K562 (cell line): ENCODE results near the gene PTH1R. TPM values are rescaled to one million over a fixed set of nuclear protein-coding genes. Genes with fewer than 3 reads are reported as not detected.

Experiments used
- ATAC-seq: fragments of 200-7000 bp; cut with Tn5 transposase; 3 replicates; pipeline ENCODE4 v1.9.1; 2020; ENCODE audit warnings: moderate library complexity
- BruUV-seq: library from RNA; stranded (reverse); fragments of 400-500 nt; replicated peaks from 2 replicates; lab custom pipeline; 2021; lab: Mats Ljungman, UMichigan
- CTCF ChIA-PET: fragments of 300-600 bp; formaldehyde crosslinking; extraction: SDS; loops from one replicate; lab custom pipeline; 2021; ENCODE audit warnings: low intra/inter-chr PET ratio; lab: Yijun Ruan, JAX
- POLR2A ChIA-PET: fragments of 300-600, 350-650 bp; sonication (Branson Sonifier 250); formaldehyde crosslinking; extraction: SDS; loops from one replicate; lab custom pipeline; 2021; ENCODE audit warnings: antibody characterized with exemption, inconsistent platforms; lab: Yijun Ruan, JAX
- DNase-seq, 4 experiments: peaks; one replicate each; pipeline versions ENCODE4 v3.0.0 to v3.0.0-alpha.2; 2011 to 2018; ENCODE audit warnings: low spot score in 3 of 4, mixed read lengths in 3 of 4; ENCODE audit errors: extremely low read depth in 1 of 4
- FAIRE-seq: peaks from 2 replicates; lab custom pipeline; 2011; peaks lifted over from hg19 to GRCh38; lab: Jason Lieb, UNC
- H2AFZ ChIP-seq: 2 replicates; pipeline ENCODE4 v1.6.0; 2011; ENCODE audit warnings: low read depth, low read length, control low read depth, inconsistent platforms
- H3K27ac ChIP-seq: fragments of 200-600 bp; 3 replicates; pipeline ENCODE4 v1.8.0; 2011; ENCODE audit warnings: low read depth, mild to moderate bottlenecking, control low read depth, inconsistent platforms, low read length, moderate library complexity, mixed read lengths; ENCODE audit errors: extremely low read depth
- H3K27me3 ChIP-seq, 2 experiments: fragments of 300-600 bp in 1 of 2; 2 replicates in 1 of 2; 3 replicates in 1 of 2; pipeline versions ENCODE4 v1.6.0 to v1.8.0; 2011; ENCODE audit warnings: inconsistent platforms in 2 of 2, low read length in 2 of 2, mild to moderate bottlenecking in 1 of 2, mixed read lengths in 1 of 2, moderate library complexity in 1 of 2; ENCODE audit not compliant: control insufficient read depth in 2 of 2, insufficient read depth in 2 of 2
- H3K36me3 ChIP-seq: fragments of 300-600 bp; 3 replicates; pipeline ENCODE4 v1.8.0; 2011; ENCODE audit warnings: mild to moderate bottlenecking, low read length, inconsistent platforms; ENCODE audit not compliant: control insufficient read depth, insufficient read depth
- H3K4me1 ChIP-seq, 2 experiments: fragments of 200-600 bp in 1 of 2; replicated peaks in 1 of 2; 2 replicates in 1 of 2; 3 replicates in 1 of 2; pipeline versions ENCODE4 v1.5.1 to v1.8.0; 2011; ENCODE audit warnings: inconsistent platforms in 2 of 2, low read length in 2 of 2, mild to moderate bottlenecking in 1 of 2, mixed read lengths in 1 of 2, moderate library complexity in 1 of 2; ENCODE audit not compliant: control insufficient read depth in 2 of 2, insufficient read depth in 2 of 2
- H3K4me2 ChIP-seq: 2 replicates; pipeline ENCODE4 v1.6.1; 2011; ENCODE audit warnings: low read length, control low read depth, inconsistent platforms, mixed read lengths; ENCODE audit not compliant: insufficient read depth
- H3K4me3 ChIP-seq: fragments of 200-600 bp; sonication (generic), shearing (Covaris generic); 2 replicates; pipeline ENCODE4 v1.5.1; 2016; ENCODE audit warnings: control low read depth, inconsistent platforms
- H3K79me2 ChIP-seq: fragments of 200-600 bp; 3 replicates; pipeline ENCODE4 v1.8.0; 2011; ENCODE audit warnings: low read length, inconsistent platforms; ENCODE audit not compliant: control insufficient read depth, insufficient read depth
- H3K9ac ChIP-seq, 2 experiments: 2 replicates each; pipeline versions ENCODE4 v1.6.0 to v1.6.1; 2011; ENCODE audit warnings: low read depth in 2 of 2, low read length in 2 of 2, control low read depth in 1 of 2, inconsistent platforms in 1 of 2, mild to moderate bottlenecking in 1 of 2, mixed read lengths in 1 of 2; ENCODE audit not compliant: insufficient read depth in 1 of 2
- H3K9me1 ChIP-seq: one replicate; pipeline ENCODE4 v1.6.0; 2011; ENCODE audit warnings: inconsistent platforms, mild to moderate bottlenecking, low read length, moderate library complexity; ENCODE audit not compliant: control insufficient read depth, insufficient read depth
- H3K9me3 ChIP-seq: replicated peaks from 2 replicates; pipeline ENCODE4 v1.5.1; 2011; ENCODE audit warnings: low read depth, low read length, inconsistent platforms; ENCODE audit not compliant: control insufficient read depth, insufficient read depth
- H4K20me1 ChIP-seq: replicated peaks from 2 replicates; pipeline ENCODE4 v1.6.1; 2011; ENCODE audit warnings: low read length, inconsistent platforms, mixed read lengths; ENCODE audit not compliant: control insufficient read depth, insufficient read depth
- ARHGAP35 ChIP-seq: fragments of 450-650 bp; IDR thresholded peaks from 2 replicates; pipeline ENCODE4 v1.6.1; 2018; ENCODE audit not compliant: partially characterized antibody
- ETV6 ChIP-seq, 3 experiments: fragments of 150-350 bp in 1 of 3; sonication (generic) in 1 of 3; formaldehyde crosslinking in 1 of 3; IDR thresholded peaks; 2 replicates each; pipeline versions ENCODE4 v1.6.1 to v1.8.0; 2014 to 2022; ENCODE audit warnings: borderline replicate concordance in 2 of 3, low read depth in 2 of 3, antibody characterized with exemption in 1 of 3, low read length in 1 of 3, mild to moderate bottlenecking in 1 of 3, missing genetic modification reagents in 1 of 3
- KHSRP ChIP-seq: fragments of 450-650 bp; IDR thresholded peaks from 2 replicates; pipeline ENCODE4 v1.6.1; 2017
- NFIX ChIP-seq: fragments of 250-450 bp; sonication (Bioruptor Pico); IDR thresholded peaks from 2 replicates; pipeline ENCODE4 v1.4.0; 2020; ENCODE audit warnings: low read depth, mild to moderate bottlenecking, moderate library complexity
- ZC3H11A ChIP-seq: IDR thresholded peaks from 2 replicates; pipeline ENCODE4 v1.6.1; 2012; ENCODE audit warnings: low read depth, low read length, improper control_type of control experiment
- ZNF175 ChIP-seq: fragments of 200-800 bp; sonication (Bioruptor generic); IDR thresholded peaks from 2 replicates; pipeline ENCODE4 v1.6.1; 2016; ENCODE audit warnings: low read depth, mild to moderate bottlenecking, missing genetic modification characterization, missing compliant biosample characterization
- ZNF197 ChIP-seq: fragments of 200-800 bp; sonication (Bioruptor generic); IDR thresholded peaks from 2 replicates; pipeline ENCODE4 v1.6.1; 2016; ENCODE audit warnings: low read depth, missing genetic modification characterization, missing compliant biosample characterization
- WGBS: fragments of 100-300 bp; shearing (Covaris generic); methylation state at CpG from one replicate; pipeline ENCODE4 v1.1.6; 2016; ENCODE audit warnings: low coverage, mixed read lengths; ENCODE audit not compliant: insufficient coverage; ENCODE audit errors: missing lambda C conversion rate; 5-methylcytosine and 5-hydroxymethylcytosine counted together
- in situ Hi-C: fragments of 300-500 bp; cut with MboI; formaldehyde crosslinking; loops from 4 replicates; pipeline ENCODE4 v1.15.0; 2018; ENCODE audit warnings: inconsistent platforms, mixed read lengths
- intact Hi-C: fragments of 100-400 bp; cut with micrococcal nuclease; formaldehyde crosslinking; loops from 2 replicates; pipeline ENCODE4 v1.14.2; 2022
- polyA plus RNA-seq, 8 experiments: library from polyadenylated mRNA; depleted of rRNA in 4 of 8; stranded (reverse) in 5 of 8; unstranded in 3 of 8; fragments of >200 nt; fragmentation: Nextera tagmentation in 2 of 8; fragmentation: Illumina TruSeq in 1 of 8; extraction: Ambion mirVana in 2 of 8; extraction: Trizol in 1 of 8; gene quantifications; 2 replicates each; pipeline versions ENCODE4 v1.2.1 to v1.2.3, GENCODE V29; 2011 to 2014; ENCODE audit warnings: inconsistent platforms in 1 of 8, missing spikeins in 1 of 8
- total RNA-seq, 7 experiments: library from RNA; depleted of rRNA in 6 of 7; stranded (reverse); fragments of >200 nt in 6 of 7; fragmentation: Illumina TruSeq in 2 of 7; extraction: Trizol in 2 of 7; gene quantifications; 2 replicates each; pipeline versions ENCODE4 v1.2.1 to v1.2.3, GENCODE V29; 2011 to 2021; ENCODE audit warnings: low replicate concordance in 1 of 7
- TF ChIP-seq, protein P1 (sequence below): fragments of 250-450 bp; sonication (Bioruptor Pico); IDR thresholded peaks from 2 replicates; pipeline ENCODE4 v1.9.0; 2021; ENCODE audit warnings: mild to moderate bottlenecking, inconsistent platforms

PTH1R gene
- total and polyA plus RNA-seq, 9 of the 15 experiments (the other 6 are each of a cell fraction or from before 2014, with no cell fraction given): not detected

DNA sequence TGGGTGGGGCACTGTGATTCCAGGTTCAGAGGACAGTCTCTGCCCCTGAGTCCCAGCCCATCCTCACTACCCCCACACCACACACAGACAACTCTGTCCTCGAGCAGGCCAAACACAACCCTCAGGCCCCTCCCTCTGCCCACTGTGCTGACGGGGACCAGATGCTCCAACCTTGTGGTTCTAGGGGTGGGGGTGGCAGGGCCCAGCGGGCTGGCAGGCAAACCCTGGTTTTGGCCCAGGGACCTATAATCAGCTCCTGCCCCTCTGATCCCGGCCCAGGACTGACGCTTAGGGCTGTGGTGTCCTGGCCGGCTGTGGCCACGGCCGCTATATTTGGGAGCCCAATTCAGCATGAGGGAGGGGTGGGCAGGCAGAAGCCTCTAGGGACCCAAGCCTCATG, 9.2 kb upstream of the PTH1R start:
- POLR2A ChIA-PET: interaction anchor here (0.5 to 0.9 kb wide), 2 partner anchors 166 to 1139 kb away, joined by 4 to 5 read pairs; no protein-coding TSS in a partner anchor
- TF ChIP-seq ZNF175 (CRISPR knock-in tag) (no peak), ARHGAP35 (no peak), ZC3H11A (no peak), KHSRP (no peak), ZNF197 (CRISPR knock-in tag) (no peak), NFIX (no peak), ETV6 (IDR thresholded peaks at IDR 0.05; ENCODE audit: borderline replicate concordance in 1 of 2, low read depth in 2 of 2, low read length in 1 of 2) (no peak), ETV6 (CRISPR knock-in tag; IDR thresholded peaks at IDR 0.05; ENCODE audit: borderline replicate concordance) (no peak)
- TF ChIP-seq, protein P1, sequence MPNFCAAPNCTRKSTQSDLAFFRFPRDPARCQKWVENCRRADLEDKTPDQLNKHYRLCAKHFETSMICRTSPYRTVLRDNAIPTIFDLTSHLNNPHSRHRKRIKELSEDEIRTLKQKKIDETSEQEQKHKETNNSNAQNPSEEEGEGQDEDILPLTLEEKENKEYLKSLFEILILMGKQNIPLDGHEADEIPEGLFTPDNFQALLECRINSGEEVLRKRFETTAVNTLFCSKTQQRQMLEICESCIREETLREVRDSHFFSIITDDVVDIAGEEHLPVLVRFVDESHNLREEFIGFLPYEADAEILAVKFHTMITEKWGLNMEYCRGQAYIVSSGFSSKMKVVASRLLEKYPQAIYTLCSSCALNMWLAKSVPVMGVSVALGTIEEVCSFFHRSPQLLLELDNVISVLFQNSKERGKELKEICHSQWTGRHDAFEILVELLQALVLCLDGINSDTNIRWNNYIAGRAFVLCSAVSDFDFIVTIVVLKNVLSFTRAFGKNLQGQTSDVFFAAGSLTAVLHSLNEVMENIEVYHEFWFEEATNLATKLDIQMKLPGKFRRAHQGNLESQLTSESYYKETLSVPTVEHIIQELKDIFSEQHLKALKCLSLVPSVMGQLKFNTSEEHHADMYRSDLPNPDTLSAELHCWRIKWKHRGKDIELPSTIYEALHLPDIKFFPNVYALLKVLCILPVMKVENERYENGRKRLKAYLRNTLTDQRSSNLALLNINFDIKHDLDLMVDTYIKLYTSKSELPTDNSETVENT: no peak
- H3K4me3 ChIP-seq: no peak overlapping the region
- H3K9ac ChIP-seq: no peak overlapping the region
- H3K9me1 ChIP-seq: no peaks in the 10 kb centered on the region
- H3K36me3 ChIP-seq: no peaks in the 10 kb centered on the region
- H3K27me3 ChIP-seq: peaks cover 15 to 56% of the 10 kb centered on the region in 2 experiments; a peak in 4 of 5 replicates
- ATAC-seq (no peak), DNase-seq (no peak), FAIRE-seq (no peak)
- H3K9me3 ChIP-seq: no peaks in the 10 kb centered on the region
- no peak overlapping the region for H3K27ac ChIP-seq
- H3K4me2 ChIP-seq: no peak overlapping the region
- in situ Hi-C loops (no loop called here), intact Hi-C loops (loop anchor here (10.0 kb wide), 1 partner anchor 507 kb away; no protein-coding TSS in a partner anchor)
- no peak overlapping the region for H2AFZ ChIP-seq
- H4K20me1 ChIP-seq: peaks cover 25% of the 10 kb centered on the region
- H3K79me2 ChIP-seq: no peaks in the 10 kb centered on the region
- peaks cover 0 to 15% of the 10 kb centered on the region in 2 experiments; a peak in 1 of 5 replicates for H3K4me1 ChIP-seq
- 15% methylated on average over 8 of the region's 8 CpGs for WGBS
- BruUV-seq: no TSS peak
- CTCF ChIA-PET: interaction anchor here (1.2 to 1.5 kb wide), 2 partner anchors 130 to 503 kb away, joined by 3 read pairs; no protein-coding TSS in a partner anchor
